ES-I3 (cell line): ENCODE data around the gene ADK.

Experiments used
- H3K36me3 ChIP-seq: 2 replicates; pipeline ENCODE4 v1.6.1; 2013; ENCODE audit warnings: mild to moderate bottlenecking, low read length, control low read depth, moderate library complexity; ENCODE audit not compliant: insufficient read depth
- H3K4me1 ChIP-seq: 2 replicates; pipeline ENCODE4 v1.6.1; 2013; ENCODE audit warnings: mild to moderate bottlenecking, control low read depth, low read length; ENCODE audit not compliant: insufficient read depth
- H3K9ac ChIP-seq: 2 replicates; pipeline ENCODE4 v1.6.1; 2013; ENCODE audit warnings: low read depth, mild to moderate bottlenecking, low read length, moderate library complexity
- H3K9me3 ChIP-seq: 2 replicates; pipeline ENCODE4 v1.6.1; 2013; ENCODE audit warnings: mild to moderate bottlenecking, low read length, moderate library complexity; ENCODE audit not compliant: control insufficient read depth, insufficient read depth

The ADK gene

GRCh38 chr10:74685564-74685963 is 534.5 kb downstream of the ADK start:
- H3K4me1 ChIP-seq, result no peaks in the 10 kb centered on the region
- no peaks in the 10 kb centered on the region for H3K9me3 ChIP-seq
- H3K9ac ChIP-seq, result no peak overlapping the region
- no peaks in the 10 kb centered on the region for H3K36me3 ChIP-seq

GRCh38 chr10:74690393-74690792 is 539.4 kb downstream of the ADK start:
- H3K9me3 ChIP-seq, result no peaks in the 10 kb centered on the region
- H3K4me1 ChIP-seq, result no peaks in the 10 kb centered on the region
- no peaks in the 10 kb centered on the region for H3K36me3 ChIP-seq
- no peak overlapping the region for H3K9ac ChIP-seq

- H3K4me1 ChIP-seq, result no peaks in the 10 kb centered on the region
- H3K36me3 ChIP-seq, result no peaks in the 10 kb centered on the region
- H3K9ac ChIP-seq, result no peak overlapping the region
- no peaks in the 10 kb centered on the region for H3K9me3 ChIP-seq
Observed at GRCh38 chr10:74691164-74691563, 540.1 kb downstream of the ADK start.

- H3K36me3 ChIP-seq, result no peaks in the 10 kb centered on the region
- H3K9ac ChIP-seq, result no peak overlapping the region
- H3K4me1 ChIP-seq, result no peaks in the 10 kb centered on the region
- H3K9me3 ChIP-seq, result no peaks in the 10 kb centered on the region
Observed at GRCh38 chr10:74704629-74705357, 553.8 kb downstream of the ADK start.

- H3K9ac ChIP-seq, result no peak overlapping the region
- no peaks in the 10 kb centered on the region for H3K4me1 ChIP-seq
- H3K9me3 ChIP-seq, result no peaks in the 10 kb centered on the region
- H3K36me3 ChIP-seq, result no peaks in the 10 kb centered on the region
Observed at GRCh38 chr10:74705358-74705980, 554.4 kb downstream of the ADK start.

- Histone ChIP-seq H3K9ac (no peak overlapping the region), H3K9me3 (no peaks in the 10 kb centered on the region), H3K36me3 (no peaks in the 10 kb centered on the region), H3K4me1 (no peaks in the 10 kb centered on the region)
Observed at GRCh38 chr10:74706966-74707365, 555.9 kb downstream of the ADK start.

DNA sequence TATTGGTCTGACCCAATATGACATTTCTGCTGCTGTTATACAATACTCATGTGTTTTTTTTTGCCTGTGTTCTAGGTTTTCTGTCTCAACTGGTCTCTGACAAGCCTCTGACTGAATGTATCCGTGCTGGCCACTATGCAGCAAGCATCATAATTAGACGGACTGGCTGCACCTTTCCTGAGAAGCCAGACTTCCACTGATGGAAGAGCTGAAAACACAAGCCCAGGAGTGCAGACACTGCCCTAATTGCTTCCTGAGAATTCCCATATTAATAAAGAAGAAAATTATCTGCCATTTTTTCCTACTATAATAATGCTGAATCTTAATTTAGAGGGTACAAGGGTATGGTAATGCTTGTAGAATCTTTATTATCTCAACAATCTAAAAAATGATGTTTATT is 557.2 kb downstream of the ADK start:
- H3K9ac ChIP-seq, result no peak overlapping the region
- H3K4me1 ChIP-seq, result no peaks in the 10 kb centered on the region
- H3K9me3 ChIP-seq, result no peaks in the 10 kb centered on the region

DNA sequence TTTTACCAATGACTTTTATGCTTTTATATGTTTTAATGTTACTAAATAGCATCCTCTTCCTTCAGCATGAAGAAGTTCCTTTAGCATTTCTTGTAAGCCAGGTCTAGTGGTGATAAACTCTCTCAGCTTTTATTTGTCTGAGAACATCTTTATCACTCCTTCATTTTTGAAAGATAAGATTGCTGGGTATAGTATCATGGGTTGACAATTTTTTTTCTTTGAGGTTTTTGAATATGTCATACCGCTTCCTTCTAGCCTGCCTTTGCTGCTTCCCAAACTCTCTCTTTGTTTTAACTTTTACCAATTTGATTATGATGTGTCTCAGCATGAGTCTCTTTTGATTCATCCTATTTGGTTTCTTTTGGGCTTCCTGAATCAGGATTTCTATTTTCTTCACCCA is 567.2 kb downstream of the ADK start:
- H3K4me1 ChIP-seq, result no peaks in the 10 kb centered on the region
- H3K36me3 ChIP-seq, result no peaks in the 10 kb centered on the region
- H3K9me3 ChIP-seq, result peaks cover 34% of the 10 kb centered on the region
- no peak overlapping the region for H3K9ac ChIP-seq

More for the DNA sequence above, 557.2 kb downstream of the ADK start:
- H3K36me3 ChIP-seq, result no peaks in the 10 kb centered on the region

GRCh38 chr10:74728225-74728624 is 577.2 kb downstream of the ADK start:
- Histone ChIP-seq H3K9ac (no peak overlapping the region), H3K36me3 (no peaks in the 10 kb centered on the region; the same call in 1 of the 2 replicates), H3K9me3 (peaks cover 4% of the 10 kb centered on the region; the same call in 1 of the 2 replicates), H3K4me1 (0 out of 2 replicates have a peak, but pooled peaks cover 8% of the 10 kb centered on the region)

DNA sequence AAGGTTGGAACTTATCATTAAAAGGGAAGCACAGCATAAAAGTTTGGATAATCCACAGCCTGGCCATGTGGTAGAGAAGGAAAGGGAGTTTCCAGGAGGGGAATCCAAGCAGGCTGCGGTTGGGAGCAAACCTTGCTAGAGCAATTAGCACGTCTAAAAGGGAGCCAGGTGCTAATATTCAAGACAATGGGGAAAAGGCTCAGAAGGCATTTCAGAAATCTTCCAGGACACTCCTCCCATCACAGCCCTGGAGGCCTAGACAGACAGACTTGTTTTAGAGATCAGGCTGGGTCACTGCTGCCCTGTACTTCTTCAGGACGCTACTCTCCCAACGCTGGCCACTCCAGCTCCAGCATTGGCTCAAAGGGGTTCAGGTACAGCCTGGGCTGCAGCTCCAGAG is 579.2 kb downstream of the ADK start:
- H3K36me3 ChIP-seq, result no peaks in the 10 kb centered on the region; the same call in 1 of the 2 replicates
- no peak overlapping the region for H3K9ac ChIP-seq
- H3K9me3 ChIP-seq, result peaks cover 4% of the 10 kb centered on the region; the same call in 1 of the 2 replicates
- H3K4me1 ChIP-seq, result 0 out of 2 replicates have a peak, but pooled peaks cover 8% of the 10 kb centered on the region

DNA sequence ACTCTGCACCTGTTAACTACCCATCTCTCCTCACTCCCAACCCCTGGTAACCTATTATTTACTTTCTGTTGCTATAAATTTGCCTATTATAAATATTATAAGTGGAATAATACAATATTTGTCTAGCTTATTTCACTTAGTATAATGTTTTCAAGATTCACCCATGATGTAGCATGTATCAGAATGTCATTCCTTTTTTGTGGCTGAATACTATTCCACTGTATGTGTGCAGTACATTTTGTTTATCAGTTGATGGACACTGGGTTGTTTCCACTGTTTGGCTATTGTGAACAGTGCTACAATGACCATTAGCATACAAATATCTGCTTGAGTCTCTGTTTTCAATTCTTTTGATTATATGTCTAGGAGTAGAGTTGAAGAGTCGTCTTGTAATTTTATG is 582.6 kb downstream of the ADK start:
- Histone ChIP-seq H3K9ac (no peak overlapping the region), H3K36me3 (no peaks in the 10 kb centered on the region; the same call in 1 of the 2 replicates), H3K9me3 (no peaks in the 10 kb centered on the region; the same call in 1 of the 2 replicates), H3K4me1 (0 out of 2 replicates have a peak, but pooled peaks cover 8% of the 10 kb centered on the region)

DNA sequence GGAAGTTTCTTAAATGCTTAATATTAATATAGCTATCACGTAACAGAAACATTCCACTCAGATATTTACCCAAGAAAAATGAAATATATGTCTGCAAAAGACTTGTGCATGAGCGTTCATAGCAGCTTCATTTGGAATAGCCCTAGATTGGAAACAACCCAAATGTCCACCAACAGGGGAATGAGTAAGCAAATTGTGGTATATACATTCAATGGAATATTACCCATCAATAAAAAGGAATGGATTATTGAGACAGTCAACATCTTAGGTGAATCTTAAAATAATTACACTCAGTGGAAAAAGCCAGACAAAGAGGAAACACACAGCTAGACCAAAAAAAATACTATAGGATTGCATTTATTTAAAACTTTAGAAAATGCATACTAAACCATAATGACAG is 585.0 kb downstream of the ADK start:
- no peak overlapping the region for H3K9ac ChIP-seq
- H3K9me3 ChIP-seq, result no peaks in the 10 kb centered on the region; the same call in 1 of the 2 replicates

DNA sequence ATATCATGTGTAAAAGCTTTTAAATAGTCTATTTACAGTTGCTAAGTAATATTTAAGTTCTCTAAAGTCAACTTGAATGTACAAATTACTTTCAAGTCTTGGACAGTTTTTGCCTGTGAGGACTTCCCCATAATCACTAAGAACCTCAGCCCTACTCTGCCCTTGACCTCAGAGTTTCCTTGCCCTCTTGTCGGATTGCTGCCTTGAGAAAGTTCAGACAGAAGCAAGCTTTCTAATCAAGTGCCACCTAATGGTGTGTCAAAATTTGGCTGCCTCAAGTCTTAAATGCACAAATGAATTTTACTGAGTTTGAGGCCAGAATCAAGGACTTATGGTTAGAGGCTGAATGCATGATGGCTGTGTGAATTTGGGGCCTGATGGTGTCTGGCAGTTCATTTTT is 587.0 kb downstream of the ADK start:
- no peaks in the 10 kb centered on the region for H3K36me3 ChIP-seq
- no peaks in the 10 kb centered on the region for H3K4me1 ChIP-seq
- no peak overlapping the region for H3K9ac ChIP-seq
- no peaks in the 10 kb centered on the region for H3K9me3 ChIP-seq

More for the DNA sequence above, 585.0 kb downstream of the ADK start:
- H3K4me1 ChIP-seq, result 0 out of 2 replicates have a peak, but pooled peaks cover 1% of the 10 kb centered on the region
- no peaks in the 10 kb centered on the region for H3K36me3 ChIP-seq

DNA sequence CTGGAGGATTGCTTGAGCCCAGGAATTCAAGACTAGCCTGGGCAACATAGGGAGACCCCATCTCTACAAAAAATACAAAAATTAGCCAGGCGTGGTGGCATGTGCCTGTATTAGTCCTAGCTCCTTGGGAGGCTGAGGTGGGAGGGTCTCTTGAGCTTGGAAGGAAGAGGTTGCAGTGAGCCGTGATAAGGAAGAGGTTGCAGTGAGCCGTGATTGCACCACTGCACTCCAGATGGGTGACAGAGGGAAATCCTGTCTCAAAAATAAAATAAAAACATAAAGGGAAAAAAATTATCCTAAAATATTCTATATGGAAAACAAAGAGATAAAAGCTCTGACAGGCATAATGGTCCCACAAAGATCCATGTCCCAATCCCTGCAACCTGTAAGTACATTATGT is 587.5 kb downstream of the ADK start:
- Histone ChIP-seq H3K9me3 (no peaks in the 10 kb centered on the region), H3K36me3 (no peaks in the 10 kb centered on the region), H3K9ac (no peak overlapping the region), H3K4me1 (no peaks in the 10 kb centered on the region)

DNA sequence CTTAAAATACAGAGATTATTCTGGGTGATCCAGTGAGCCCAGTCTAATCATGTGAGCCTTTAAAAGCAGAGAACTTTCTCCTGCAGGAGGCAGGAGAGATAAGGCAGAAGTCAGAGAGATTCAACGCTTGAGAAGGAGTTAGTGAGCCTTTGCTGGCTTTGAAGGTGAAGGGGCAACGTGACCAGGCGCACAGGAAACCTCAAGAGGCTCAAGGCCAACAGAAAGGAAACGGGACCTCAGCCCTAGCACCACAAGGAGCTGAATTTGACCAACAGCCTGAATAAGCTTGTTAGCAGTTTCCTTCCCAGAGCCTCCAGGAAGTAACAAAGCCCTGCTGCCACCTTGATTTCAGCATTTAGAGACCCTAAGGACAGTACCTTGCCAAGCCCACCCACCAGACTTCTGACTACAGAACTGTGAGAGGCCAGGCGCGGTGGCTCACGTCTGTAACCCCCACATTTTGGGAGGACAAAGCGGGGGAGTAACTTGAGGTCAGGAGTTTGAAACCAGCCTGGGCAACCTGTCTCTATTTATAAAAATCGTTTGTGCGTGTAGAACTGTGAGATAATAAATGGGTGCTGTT is 588.1 kb downstream of the ADK start:
- H3K9ac ChIP-seq, result no peak overlapping the region
- H3K4me1 ChIP-seq, result no peaks in the 10 kb centered on the region

More for the DNA sequence above, 588.1 kb downstream of the ADK start:
- Histone ChIP-seq H3K9me3 (no peaks in the 10 kb centered on the region), H3K36me3 (no peaks in the 10 kb centered on the region)
